ENCODE measurements around the gene ARSA.
"Not testable (repeated sequence)": the region's sequence is repeated elsewhere in the genome, so short reads cannot be mapped to it uniquely, and the experiment has no call there.

The ARSA gene

GRCh38 chr22:50622723-50623327, 5.1 kb downstream of the ARSA start:
- TF ChIP-seq, protein P1, sequence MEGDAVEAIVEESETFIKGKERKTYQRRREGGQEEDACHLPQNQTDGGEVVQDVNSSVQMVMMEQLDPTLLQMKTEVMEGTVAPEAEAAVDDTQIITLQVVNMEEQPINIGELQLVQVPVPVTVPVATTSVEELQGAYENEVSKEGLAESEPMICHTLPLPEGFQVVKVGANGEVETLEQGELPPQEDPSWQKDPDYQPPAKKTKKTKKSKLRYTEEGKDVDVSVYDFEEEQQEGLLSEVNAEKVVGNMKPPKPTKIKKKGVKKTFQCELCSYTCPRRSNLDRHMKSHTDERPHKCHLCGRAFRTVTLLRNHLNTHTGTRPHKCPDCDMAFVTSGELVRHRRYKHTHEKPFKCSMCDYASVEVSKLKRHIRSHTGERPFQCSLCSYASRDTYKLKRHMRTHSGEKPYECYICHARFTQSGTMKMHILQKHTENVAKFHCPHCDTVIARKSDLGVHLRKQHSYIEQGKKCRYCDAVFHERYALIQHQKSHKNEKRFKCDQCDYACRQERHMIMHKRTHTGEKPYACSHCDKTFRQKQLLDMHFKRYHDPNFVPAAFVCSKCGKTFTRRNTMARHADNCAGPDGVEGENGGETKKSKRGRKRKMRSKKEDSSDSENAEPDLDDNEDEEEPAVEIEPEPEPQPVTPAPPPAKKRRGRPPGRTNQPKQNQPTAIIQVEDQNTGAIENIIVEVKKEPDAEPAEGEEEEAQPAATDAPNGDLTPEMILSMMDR (IDR thresholded peaks at IDR 0.05; ENCODE audit: low read depth, low read length, missing control alignments), result no peak
- no peak overlapping the region for H3K4me3 ChIP-seq (ENCODE audit: low read depth, low read length)
- DNase-seq (ENCODE audit: low read depth), result no peak

DNA sequence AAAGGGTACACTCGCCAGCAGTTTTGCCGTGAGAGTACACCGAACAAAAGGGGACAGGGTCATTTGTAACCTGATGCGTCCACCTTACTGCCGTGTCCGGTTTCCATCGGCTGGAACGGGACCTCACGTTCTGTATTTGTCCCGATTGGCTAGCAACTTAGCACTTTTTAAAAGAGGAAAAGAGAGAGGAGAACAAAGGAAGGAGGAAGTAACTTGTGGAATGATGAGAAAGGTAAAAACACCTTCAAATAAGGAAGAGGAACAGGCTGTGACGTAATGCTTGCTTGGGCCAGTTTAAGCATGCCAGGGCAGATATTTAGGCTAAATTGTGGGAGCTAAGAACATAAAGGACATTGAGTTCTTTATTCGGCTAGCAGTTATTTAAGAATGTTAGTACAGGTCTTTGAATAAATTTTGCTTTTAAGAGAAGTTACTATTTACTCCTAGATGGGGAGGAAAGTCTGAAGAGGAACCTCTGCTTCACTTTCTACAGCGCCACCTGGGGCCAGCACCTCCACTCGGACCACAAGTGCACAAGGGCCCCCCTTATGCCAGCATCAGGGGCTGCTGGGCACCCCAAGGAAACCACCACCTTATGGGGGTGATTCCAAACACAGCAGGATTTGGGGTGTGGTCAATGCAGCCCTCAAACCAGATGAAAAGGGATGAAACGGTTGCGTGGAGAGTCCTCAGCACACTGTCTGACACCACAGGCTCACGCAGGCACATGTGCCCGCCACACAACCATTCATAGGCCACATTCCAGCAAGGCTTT, 5.8 kb downstream of the ARSA start:
- TF ChIP-seq, protein P1 (IDR thresholded peaks at IDR 0.05; ENCODE audit: low read depth, low read length, missing control alignments), result peak; percentile 54
- peak overlapping the region; percentile 60 for H3K4me3 ChIP-seq (ENCODE audit: low read depth, low read length)
- DNase-seq (ENCODE audit: low read depth), result no peak

DNA sequence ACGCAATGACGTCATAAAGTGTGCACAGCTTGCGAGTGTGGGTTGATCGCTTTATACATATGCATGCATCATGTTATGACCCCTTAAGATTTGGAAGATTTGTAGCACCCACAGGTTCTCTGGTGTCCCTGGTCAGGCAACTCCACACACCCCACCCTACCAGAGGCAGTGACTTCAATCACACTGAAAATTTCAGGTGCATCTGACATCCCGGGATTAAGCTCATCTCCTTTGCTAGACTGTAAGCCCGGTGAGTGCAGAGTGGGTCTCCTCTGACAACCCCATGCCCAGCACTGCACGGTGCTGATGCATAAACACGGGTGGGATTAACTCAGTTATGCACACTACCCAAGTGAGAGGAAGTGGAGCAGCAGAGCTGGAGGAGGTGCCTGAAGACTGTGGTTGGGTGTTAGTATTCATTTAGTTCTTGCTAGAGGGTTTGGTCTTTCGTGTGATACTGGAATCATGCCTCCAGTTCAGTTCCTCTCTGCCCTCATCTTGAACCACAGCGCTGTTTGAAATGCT, 6.5 kb downstream of the ARSA start:
- H3K4me3 ChIP-seq (ENCODE audit: low read depth, low read length), result peak overlapping the region; percentile 60
- TF ChIP-seq, protein P1 (IDR thresholded peaks at IDR 0.05; ENCODE audit: low read depth, low read length, missing control alignments), result no peak
- DNase-seq (ENCODE audit: low read depth), result peak; percentile 62

DNA sequence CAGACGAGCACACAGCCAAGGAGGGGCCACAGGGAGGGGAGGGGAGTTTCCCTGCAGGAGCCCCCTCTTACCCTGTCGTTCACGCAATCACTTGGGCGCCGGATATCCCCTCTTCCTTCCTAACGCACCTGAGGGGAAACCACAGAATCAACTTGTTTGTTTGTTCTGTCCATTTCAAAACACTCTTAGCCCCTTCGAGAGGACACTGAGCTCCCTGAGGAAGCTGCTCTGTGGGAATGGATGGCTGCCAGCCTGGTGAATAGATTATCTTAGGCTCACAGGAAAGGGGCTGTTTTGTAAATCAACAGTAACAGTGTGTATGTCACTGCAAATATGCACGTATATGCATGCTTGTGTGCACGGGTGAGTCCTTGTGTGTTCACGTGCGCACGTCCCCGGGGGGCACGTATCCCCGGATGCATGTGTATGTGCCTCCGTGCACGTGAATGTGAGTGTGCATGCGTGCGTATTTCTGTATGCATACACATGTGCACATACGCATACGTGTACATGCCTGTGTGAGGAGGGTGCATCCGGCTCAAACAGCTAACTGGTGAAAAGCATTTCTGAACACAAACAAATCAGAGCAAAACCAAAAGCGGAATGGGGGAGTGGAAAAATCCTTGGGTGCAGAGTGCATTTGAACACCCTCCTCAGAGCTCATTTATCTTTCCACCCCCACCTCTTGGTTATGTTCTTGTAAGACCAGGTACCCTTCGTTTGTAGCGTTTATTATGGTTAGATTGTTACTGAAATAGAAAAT, 7.2 kb downstream of the ARSA start:
- H3K4me3 ChIP-seq (ENCODE audit: low read depth, low read length), result peak overlapping the region; percentile 60
- DNase-seq (ENCODE audit: low read depth), result peak; percentile 72
- TF ChIP-seq, protein P1 (IDR thresholded peaks at IDR 0.05; ENCODE audit: low read depth, low read length, missing control alignments), result no peak

DNA sequence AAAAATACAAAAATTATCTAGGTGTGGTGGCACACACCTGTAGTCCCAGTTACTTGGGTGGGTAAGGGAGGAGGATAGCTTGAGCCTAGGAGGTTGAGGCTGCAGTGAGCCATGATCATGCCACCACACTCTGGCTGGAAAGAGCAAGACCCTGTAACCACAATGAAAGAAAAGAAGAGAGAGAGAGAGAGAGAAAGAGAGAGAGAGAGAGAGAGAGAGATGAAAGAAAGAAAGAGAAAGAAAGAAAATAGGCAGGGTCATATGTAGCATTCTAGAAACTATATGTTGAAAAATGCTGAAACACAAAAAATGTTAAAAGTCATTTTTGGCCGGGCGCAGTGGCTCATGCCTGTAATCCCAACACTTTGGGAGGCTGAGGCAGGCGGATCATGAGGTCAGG, 13.7 kb downstream of the ARSA start:
- not testable (repeated sequence) for DNase-seq (ENCODE audit: low read depth); H3K4me3 ChIP-seq (ENCODE audit: low read depth, low read length)

GRCh38 chr22:50613291-50613981, 14.5 kb downstream of the ARSA start:
- no peak overlapping the region for H3K4me3 ChIP-seq (ENCODE audit: low read depth, low read length)
- DNase-seq (ENCODE audit: low read depth), result no peak
- TF ChIP-seq, protein P1 (IDR thresholded peaks at IDR 0.05; ENCODE audit: low read depth, low read length, missing control alignments), result no peak
